Measurements from ENCODE around the gene LIN28B.

The LIN28B gene

DNA sequence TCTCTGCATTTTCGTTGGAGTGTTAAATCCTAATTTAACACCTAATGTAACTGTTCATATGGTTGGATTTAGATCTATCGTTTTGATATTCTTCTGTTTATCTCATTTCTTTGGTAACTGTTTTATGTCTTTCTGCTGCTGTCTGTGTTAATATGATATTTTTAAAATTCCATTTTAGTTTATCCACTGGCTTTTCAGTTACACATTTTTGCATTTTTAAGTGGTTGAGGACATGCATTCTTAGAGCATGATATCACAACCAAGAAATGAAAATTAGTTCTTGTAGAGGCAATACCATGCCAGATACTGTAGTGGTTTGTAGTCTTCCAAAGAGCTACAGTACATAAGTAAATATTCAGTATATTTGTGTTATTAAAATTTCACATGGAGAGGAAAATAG is 58.6 kb downstream of the LIN28B start:
- no peak for DNase-seq

DNA sequence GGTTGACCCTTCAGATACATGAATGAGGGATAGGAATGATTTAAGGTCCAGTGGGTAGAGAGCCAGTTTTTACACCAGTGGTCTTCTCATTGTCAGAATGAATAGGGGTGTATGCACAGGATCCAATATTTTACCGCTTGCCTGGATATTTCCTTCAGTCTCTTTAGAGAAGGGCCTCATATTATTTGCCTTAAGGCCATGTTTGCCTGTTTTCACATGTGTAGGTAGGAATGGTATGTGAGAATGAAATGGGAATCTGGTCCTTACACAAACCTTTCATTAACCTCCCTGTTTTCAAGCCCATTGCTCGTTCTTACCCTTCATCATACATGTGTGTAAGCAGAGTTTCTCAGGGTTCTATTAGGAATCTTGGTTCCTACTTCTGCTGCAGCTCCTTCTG is 62.4 kb downstream of the LIN28B start:
- DNase-seq: no peak

DNA sequence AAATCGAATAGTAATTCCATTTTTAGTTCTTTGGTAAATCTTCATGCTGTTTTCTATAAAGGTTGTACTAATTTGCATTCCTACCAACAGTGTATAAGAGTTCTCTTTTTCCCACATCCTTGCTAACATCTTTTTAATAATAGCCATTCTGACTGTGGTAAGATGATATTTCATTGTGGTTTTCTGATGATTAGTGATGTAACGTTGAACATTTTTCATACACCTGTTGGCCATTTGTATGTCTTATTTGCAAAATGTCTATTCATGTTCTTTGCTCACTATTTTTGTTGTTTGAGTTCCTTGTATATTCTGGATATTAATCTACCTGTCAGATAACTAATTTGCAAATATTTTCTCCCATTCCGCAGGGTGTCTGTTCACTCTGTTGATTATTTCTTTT is 64.5 kb downstream of the LIN28B start:
- DNase-seq: no peak

GRCh38 chr6:105022416-105022815 is 65.5 kb downstream of the LIN28B start:
- DNase-seq: no peak

- no peak for DNase-seq
These were observed 67.9 kb downstream of the LIN28B start for GRCh38 chr6:105024803-105025202.

DNA sequence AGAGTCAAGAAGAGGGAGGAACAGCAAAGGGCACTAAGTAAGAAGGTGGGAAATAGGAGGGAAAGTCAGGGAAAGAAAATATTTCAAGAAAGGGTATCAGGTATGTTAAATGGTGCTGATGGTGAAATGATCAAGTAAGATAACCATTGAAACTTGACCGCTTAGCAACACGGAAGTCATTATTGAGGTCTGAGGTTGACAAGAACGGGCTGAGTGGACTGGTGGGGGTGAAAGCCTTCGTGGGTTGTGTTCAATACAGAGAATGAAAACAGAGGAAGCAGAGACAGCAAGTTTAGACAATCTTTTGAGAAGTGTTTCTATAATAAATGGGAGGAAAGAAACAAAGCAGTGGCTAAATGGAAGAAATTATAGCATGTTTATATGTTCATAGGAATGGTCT is 72.0 kb downstream of the LIN28B start:
- DNase-seq: no peak

DNA sequence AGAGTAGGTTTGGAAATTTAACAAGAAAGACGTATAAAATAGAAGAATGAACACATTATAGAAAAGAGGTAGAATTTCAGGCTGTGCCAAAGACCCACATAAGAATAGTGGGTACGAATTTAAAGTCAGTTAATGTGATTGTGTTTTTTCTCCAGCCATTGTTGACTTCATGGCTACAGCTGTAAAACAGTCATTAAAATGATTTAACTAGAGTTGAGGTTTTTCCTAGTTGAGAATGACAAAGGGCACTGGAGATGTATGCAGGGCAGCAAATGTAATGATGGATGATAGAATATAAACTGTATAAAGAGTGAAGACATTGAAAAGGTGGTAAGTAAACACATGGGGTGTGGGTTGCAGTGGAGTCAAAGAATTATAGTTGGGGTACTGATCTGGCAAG is 72.7 kb downstream of the LIN28B start:
- DNase-seq: no peak

DNA sequence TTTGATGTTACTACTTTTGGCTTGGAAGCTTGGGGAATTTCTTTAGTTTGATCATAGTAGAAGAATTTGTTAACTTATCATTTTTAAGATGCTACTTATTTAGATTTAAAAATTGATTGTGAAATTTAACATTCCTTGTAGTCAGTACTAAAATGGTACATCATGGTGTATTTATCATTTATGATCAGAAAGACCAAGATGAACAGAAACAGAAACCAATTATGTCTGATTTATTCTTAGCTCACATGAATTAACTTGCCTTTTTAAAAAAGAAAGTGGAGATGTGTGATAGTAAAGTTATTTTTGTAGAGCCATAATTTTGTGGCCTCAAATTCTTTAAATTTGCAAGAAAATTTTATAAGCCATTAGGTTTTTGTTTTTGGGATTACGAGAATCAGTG is 77.6 kb downstream of the LIN28B start:
- DNase-seq: no peak

GRCh38 chr6:105035299-105035698 is 78.4 kb downstream of the LIN28B start:
- DNase-seq: no peak

- DNase-seq: no peak
These were observed 79.4 kb downstream of the LIN28B start for GRCh38 chr6:105036351-105036750.

GRCh38 chr6:105038259-105038658 is 81.4 kb downstream of the LIN28B start:
- no peak for DNase-seq

- no peak for DNase-seq
These were observed 85.0 kb downstream of the LIN28B start for GRCh38 chr6:105041880-105042279.

DNA sequence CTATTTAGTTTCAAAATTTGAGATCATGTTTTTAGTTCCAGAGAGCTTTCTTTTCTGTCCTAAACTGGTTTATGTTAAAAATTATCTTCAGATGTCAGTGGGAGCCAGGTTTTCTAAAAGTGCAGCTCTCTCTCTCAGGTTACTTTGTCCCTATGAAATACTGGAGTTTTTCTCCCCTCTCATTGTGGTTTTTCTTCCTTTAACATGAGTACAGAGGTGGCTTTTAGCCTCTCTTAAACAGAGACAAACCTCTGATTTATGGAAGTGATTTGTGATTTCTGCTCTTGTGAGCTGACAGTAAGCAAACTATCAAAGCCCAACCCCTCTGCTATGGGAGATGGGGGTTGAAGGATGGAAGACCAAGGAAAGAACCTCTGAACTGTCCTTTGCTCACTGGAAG is 85.7 kb downstream of the LIN28B start:
- no peak for DNase-seq

DNA sequence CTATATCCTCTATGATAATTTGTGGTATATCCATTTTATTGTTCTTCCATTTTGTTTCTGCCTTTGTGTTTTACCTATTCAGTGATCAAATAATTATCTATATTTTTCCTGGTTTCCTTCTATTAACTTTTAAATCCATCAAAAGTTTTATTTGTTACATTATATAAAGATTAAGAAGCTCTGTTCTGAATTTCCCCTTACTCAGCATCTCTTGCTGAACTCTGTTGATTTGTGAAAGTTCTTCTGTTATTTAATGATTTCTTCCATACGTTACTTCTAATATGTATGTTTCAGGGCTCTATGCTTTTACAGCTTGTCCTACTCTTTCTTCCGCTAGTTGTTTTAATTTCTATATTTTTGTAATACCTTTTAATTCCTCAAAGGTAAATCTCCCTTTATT is 87.1 kb downstream of the LIN28B start:
- DNase-seq: no peak

DNA sequence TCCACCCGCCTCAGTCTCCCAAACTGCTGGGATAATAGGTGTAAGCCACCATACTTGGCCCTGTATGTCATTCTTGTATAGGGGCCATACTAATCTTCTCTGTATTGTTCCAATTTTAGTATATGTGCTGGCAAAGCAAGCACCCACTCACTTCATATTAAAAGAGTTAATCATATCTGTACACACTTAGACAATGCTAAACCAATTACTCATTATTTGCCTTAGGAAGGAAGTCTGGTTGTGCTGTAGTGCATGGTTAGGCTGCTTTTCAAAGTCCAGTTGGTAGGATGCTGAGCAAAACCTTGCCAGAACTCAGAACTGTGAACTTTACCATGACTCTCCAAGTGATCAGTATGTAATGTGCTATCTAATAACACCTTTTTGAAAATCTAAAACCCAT is 88.6 kb downstream of the LIN28B start:
- no peak for DNase-seq

GRCh38 chr6:105051941-105052471 is 95.1 kb downstream of the LIN28B start:
- no peak for DNase-seq

DNA sequence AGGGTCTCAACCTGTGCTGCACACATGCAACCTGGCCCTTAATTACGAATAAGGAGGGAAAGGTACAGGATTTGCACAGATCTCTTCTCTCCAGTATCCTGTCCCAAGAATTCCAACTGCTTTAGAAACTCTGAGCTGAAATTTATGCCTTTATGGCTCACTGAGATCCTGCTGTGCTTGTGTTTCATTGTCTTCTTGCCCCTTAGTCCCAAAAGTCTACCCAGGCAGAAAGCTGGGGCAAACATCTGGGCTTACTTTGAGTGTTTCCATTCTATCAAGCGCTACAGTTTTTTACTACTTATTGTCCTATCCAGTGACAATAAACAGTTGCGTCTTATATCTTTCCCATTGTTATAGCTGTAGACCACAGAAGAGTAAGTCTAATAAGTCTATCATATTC is 99.7 kb downstream of the LIN28B start:
- no peak for DNase-seq

- DNase-seq: no peak
These were observed 100.3 kb downstream of the LIN28B start for GRCh38 chr6:105057160-105057559.

- no peak for DNase-seq
These were observed 101.4 kb downstream of the LIN28B start for GRCh38 chr6:105058316-105058715.

- DNase-seq: no peak
These were observed 101.9 kb downstream of the LIN28B start for GRCh38 chr6:105058846-105059245.

DNA sequence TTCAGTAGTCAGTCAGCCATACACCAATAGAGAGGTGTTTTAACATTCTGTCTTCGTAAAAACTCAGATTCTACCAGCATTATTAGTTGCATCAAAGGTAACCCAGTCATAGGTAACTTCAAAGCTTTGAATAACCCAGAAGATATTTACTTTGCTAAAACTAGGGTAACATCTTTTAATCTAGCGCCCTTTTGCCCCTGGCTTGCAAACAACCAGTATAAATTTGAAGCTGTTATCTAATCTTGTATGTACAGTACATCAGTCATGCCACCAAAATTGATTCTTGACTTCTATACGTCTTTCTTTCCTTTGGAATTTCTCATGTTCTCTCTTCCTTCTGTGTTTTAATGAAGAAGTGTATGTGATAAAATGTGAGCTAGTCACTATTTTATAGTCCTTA is 109.3 kb downstream of the LIN28B start:
- DNase-seq: no peak

DNA sequence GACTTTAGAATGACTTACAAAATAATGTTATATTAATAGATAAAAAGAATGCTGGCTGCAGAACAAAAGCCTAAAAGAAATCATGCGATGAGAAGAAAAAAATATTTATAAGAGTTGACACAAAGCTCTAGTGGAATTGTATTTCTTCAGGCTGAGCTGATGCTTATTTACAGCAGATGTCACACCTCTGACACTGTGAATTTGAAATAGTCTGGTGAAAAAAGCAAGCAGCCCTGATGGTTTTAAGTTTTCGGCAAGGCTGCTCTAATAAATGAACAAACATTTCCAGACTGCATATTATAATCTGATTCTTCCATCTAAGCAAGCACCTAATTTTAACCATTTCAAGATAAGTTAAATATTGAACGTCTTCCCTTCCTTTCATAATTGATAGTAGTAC is 109.9 kb downstream of the LIN28B start:
- no peak for DNase-seq

- no peak for DNase-seq
These were observed 110.4 kb downstream of the LIN28B start for GRCh38 chr6:105067329-105067728.

DNA sequence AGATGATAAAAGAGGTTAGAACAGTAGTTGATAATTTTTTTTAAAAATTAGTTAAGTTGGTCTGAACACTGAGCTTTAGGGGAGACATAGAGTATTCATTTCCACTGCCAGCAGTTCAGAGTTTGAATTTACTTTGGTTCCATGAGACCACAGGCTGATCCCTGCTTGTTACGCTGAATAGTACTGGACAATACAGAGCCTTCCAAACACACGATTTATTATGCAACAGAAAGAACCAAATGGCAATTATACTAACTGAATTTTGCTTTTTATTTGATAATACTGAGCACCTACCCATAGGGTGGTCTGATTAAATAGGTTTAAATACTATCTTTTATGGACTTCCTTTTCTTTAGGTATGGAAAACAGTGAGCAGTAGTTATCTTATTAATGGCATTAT is 111.5 kb downstream of the LIN28B start:
- DNase-seq: no peak

DNA sequence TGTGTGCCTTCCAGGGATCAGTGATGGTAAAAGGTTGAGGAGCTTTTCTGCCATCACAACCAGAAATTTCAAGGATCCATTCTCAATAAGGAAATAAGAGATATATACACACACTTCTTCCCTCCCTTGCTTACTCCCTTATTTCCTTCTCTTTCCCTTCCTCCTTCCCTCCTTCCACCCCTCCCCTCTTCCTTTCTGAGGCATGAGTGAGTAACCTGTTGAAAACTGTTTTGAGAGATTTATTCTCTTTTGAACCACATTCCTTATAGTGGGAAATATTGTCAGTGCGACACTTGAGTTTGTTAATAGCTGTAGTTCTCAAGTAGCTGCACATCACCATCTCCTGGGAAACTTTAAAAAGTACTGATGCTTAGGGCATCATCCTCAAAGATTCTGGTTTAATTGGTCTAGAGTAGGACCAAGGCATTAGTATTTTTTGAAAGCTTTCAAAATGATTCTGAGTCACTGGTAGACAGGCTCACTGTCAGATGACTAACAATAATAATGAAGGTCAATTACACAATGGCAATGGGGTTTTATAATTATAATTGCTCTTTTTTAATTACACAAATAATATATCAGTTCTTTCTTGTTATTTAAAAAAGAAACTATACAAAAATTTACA is 113.0 kb downstream of the LIN28B start:
- no peak for DNase-seq

GRCh38 chr6:105072798-105073199 is 115.9 kb downstream of the LIN28B start:
- DNase-seq: no peak

Measured in NCI-H510A treated with DMSO at 0.1 percent for 48 hours (cell line).